ENCODE data around the gene CEMIP.
"Not testable (repeated sequence)": the region's sequence is repeated elsewhere in the genome, so short reads cannot be mapped to it uniquely, and the experiment has no call there.

The CEMIP gene

GRCh38 chr15:80953001-80953952 lies 174.1 kb downstream of the CEMIP start:
- no peak for DNase-seq (ENCODE audit: low read depth)

GRCh38 chr15:80953953-80954778 lies 175.0 kb downstream of the CEMIP start:
- no peak for DNase-seq (ENCODE audit: low read depth)

DNA sequence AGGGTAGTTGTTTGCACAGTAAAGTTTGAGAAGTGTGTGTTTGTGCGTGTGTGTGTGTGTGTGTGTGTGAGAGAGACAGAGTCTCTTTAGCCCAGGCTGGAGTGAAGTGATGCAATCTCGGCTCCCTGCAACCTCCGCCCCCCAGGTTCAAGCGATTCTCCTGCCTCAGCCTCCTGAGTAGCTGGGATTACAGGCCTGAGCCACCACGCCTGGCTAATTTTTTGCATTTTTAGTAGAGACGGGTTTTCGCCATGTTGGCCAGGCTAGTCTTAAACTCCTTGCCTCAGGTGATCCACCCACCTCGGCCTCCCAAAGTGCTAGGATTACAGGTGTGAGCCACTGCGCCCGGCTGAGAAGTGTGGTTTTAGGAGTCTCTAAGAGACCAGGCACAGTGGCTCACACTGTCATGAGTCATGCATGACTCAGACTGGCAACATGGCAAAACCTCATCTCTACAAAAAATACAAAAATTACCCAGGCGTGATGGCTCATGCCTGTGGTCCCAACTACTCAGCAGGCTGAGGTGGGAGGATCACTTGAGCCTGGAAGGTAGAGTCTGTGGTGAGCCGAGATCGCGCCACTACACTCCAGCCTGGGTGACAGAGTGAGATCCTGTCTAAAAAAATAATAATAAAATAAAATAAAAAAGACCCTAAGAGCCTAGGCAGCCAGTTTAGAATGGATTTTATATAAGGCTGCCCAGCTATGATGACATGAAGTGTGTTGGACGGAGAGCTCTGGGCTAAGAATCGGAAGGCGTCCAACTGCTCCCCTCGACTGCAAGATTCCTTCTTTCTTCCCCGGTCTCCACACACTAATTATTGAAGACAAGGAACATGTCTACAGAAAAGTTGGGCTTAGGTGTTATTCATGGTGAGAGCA lies 176.6 kb downstream of the CEMIP start:
- DNase-seq (ENCODE audit: low read depth) = not testable (repeated sequence)

DNA sequence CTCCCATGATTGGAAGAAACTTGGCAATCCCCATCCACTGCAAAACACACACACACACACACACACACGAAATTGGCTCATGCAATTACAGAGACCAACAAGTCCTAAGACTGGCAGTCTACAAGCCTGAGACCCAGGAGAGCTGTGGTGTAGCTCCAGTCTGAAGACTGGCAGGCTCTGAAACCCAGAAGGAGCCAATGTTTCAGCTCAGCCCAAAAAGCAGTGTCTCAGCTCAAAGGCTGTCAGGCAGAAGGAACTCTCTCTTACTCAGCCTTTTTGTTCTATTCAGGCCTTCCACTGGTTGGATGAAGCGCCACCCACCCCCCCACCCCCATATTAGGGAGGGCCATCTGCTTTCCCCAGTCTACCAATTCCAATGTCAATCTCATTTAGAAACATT lies 178.4 kb downstream of the CEMIP start:
- no peak for DNase-seq (ENCODE audit: low read depth)

GRCh38 chr15:80957976-80958375 lies 178.8 kb downstream of the CEMIP start:
- no peak for DNase-seq (ENCODE audit: low read depth)

DNA sequence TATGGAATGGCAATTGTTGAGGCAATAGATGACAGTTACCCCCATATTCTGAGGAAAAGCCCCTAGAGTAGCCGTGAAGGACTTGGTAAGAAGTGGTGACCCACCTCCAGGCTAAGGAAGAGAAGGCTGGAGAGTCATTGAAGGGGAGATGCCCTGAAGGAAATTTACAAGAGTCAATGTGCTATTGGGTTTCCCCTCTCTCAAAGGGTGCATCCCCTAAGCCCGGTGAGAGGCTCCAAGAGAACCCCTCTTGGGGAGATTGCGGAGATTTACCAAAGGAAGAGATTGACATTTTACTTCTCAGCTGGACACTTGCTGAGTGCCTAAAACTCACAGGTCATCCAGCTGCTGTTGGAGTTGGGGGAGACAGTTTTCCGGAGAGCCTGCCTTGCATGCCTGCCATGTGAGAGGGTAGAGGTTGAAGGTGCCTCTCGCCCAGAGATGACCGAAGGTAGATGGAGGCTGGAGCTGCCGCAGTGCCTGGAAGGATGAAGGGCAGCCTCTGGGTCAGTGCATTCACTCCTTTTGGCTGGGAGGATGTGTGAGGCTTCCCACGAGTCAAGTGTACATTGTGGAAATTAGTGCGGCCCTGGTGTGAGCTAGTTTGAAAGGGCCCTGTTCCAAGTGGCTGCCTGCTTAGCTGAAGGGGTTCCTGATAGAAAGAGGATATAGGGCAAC lies 179.8 kb downstream of the CEMIP start:
- DNase-seq (ENCODE audit: low read depth) = no peak

DNA sequence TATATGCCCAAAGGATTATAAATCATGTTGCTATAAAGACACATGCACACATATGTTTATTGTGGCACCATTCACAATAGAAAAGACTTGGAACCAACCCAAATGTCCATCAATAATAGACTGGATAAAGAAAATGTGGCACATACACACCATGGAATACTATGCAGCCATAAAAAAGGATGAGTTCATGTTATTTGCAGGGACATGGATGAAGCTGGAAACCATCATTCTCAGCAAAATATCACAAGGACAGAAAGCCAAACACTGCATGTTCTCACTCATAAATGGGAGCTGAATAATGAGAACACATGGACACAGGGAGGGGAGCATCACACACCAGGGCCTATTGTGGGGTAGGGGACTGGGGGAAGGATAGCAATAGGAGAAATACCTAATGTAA lies 186.3 kb downstream of the CEMIP start:
- not testable (repeated sequence) for DNase-seq (ENCODE audit: low read depth)

GRCh38 chr15:80966431-80967197 lies 187.4 kb downstream of the CEMIP start:
- DNase-seq (ENCODE audit: low read depth) = no peak

DNA sequence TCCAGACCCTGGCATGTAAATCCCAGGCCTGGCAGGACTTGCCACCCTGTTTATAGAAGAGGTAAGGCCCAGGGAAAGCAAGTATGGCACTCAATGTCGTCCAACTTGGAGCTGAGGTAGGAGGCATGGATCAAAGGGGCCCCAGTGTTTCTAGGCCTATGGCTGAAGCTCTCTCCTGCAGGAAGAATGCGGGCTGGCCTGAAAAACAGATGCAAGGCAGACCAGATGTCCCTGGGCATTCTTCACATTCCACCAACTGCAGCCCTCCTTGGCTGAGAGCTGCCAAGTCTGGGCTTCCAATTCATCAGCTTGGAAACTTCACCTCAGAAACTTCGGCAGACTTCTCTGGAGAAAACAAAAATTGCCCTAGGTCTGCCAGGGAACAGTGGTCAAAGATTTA lies 188.3 kb downstream of the CEMIP start:
- DNase-seq (ENCODE audit: low read depth) = no peak

DNA sequence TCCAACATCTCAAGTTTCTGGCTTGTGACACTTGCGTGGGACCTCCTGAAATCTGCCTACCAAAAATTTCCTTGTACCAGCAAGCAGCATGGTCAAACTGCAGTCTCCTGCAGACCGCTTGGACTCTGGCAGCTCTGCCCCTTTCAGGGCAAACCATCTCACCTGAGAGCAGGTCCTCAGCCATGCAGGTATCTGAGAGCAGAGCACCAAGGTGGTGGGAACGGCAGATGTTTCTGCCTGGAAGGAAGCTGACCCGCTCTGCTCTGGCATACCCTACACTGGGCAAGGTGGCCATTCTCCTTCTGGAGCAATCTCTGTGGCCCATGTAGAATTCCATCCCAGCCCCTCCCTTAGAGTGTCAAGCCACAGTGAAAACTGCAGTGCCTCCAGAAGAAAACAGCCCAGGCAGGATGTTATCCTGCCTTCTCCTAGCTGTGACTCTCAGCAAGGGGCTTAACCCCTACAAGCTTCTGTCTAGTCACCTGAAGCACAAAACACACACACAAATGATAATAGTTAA lies 188.9 kb downstream of the CEMIP start:
- no peak for DNase-seq (ENCODE audit: low read depth)

DNA sequence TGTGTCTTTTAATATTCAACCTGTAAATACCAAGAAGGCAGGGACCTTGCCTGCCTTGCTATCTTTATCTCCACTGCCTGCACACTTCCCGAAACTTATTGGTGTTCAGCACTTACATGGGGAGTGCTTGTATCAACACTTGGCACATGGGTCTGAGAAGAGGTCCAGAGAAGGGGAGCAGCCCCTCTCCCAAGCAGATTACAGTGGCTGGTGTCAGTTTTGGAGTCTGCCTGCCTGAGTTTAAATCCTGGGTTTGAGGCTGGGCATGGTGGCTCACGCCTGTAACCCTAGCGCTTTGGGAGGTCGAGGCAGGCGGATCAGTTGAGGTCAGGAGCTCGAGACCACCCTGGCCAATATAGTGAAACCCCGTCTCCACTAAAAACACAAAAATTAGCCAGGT lies 190.1 kb downstream of the CEMIP start:
- no peak for DNase-seq (ENCODE audit: low read depth)

GRCh38 chr15:80970018-80970657 lies 191.0 kb downstream of the CEMIP start:
- DNase-seq (ENCODE audit: low read depth) = peak; percentile 60

DNA sequence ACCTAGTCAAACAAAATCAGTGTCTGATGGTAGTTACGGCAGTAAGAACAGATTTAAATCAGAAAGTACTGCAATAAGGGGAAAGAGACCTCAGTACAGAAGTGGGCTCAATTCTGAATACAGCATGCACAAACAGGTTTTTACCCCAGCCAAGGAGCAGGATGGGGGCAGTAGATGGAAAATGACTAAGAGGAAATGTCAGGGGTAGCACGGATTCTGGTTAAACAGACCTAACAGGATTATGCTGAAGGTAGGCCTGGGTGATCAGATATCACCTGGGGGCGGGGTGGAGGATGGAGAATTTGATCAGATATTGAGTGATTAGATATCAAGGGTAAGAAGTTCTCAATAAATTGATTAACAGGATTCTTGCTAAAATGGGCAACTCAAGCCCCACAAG lies 191.5 kb downstream of the CEMIP start:
- no peak for DNase-seq (ENCODE audit: low read depth)

- no peak for DNase-seq (ENCODE audit: low read depth)
These were observed 192.0 kb downstream of the CEMIP start for GRCh38 chr15:80971143-80971542.

- DNase-seq (ENCODE audit: low read depth) = no peak
These were observed 193.1 kb downstream of the CEMIP start for GRCh38 chr15:80972276-80972675.

GRCh38 chr15:80974914-80975313 lies 195.7 kb downstream of the CEMIP start:
- DNase-seq (ENCODE audit: low read depth) = no peak

- DNase-seq (ENCODE audit: low read depth) = no peak
These were observed 197.7 kb downstream of the CEMIP start for GRCh38 chr15:80976851-80977250.

DNA sequence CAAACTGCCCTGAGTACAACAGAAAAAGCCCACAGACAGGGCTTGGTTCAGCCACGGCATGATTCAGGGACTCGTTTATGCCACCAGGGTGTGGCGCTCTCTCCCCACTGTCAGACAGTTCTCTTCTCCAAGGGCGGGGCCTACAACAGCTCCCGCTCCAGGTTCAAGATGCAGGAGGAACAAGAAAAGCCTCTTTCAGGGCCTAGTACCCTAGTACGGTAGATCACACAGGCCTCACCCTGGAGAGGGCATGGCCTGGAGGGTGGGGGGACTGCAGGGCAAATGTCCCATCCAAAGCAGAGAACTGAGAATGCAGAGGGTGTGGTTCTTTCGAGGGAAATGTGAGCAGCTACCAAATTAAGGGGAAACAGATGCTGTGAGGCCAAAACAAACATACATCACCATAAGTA lies 198.5 kb downstream of the CEMIP start:
- peak; percentile 28 for DNase-seq (ENCODE audit: low read depth)

GRCh38 chr15:80978685-80979329 lies 199.6 kb downstream of the CEMIP start:
- DNase-seq (ENCODE audit: low read depth) = no peak

All from activated T-cell treated with anti-CD3 and anti-CD28 coated beads for 1 hour (primary cell).